KMS-11 (cell line): ENCODE results near the gene CD93.

Source experiments
- H2AFZ ChIP-seq: fragments of 200-600 bp; sonication (generic); 2 replicates; pipeline ENCODE4 v1.6.1; 2016; ENCODE audit warnings: antibody characterized with exemption, mixed run types, low read depth
- H3K27ac ChIP-seq: fragments of 200-600 bp; sonication (generic); 2 replicates; pipeline ENCODE4 v1.6.1; 2016; ENCODE audit warnings: mild to moderate bottlenecking, mixed run types
- H3K27me3 ChIP-seq: fragments of 200-600 bp; sonication (generic); 2 replicates; pipeline ENCODE4 v1.6.1; 2017; ENCODE audit warnings: mild to moderate bottlenecking, low read depth, mixed run types, moderate library complexity; ENCODE audit not compliant: insufficient read depth
- H3K36me3 ChIP-seq: fragments of 200-600 bp; sonication (generic); 2 replicates; pipeline ENCODE4 v1.6.1; 2017; ENCODE audit warnings: mild to moderate bottlenecking, mixed run types; ENCODE audit not compliant: insufficient read depth
- H3K4me1 ChIP-seq: fragments of 200-600 bp; sonication (generic); 2 replicates; pipeline ENCODE4 v1.6.1; 2016; ENCODE audit warnings: mild to moderate bottlenecking, low read depth, mixed run types; ENCODE audit not compliant: poor library complexity, severe bottlenecking
- H3K4me2 ChIP-seq: fragments of 200-600 bp; sonication (generic); 2 replicates; pipeline ENCODE4 v1.7.0; 2016; ENCODE audit warnings: mild to moderate bottlenecking, mixed run types
- H3K4me3 ChIP-seq: fragments of 200-600 bp; sonication (generic); IDR thresholded peaks from 2 replicates; pipeline ENCODE4 v1.6.1; 2017; ENCODE audit warnings: low read depth, low read length, mixed read lengths; ENCODE audit not compliant: insufficient read depth
- H3K79me2 ChIP-seq: fragments of 200-600 bp; sonication (generic); 2 replicates; pipeline ENCODE4 v1.6.1; 2016; ENCODE audit warnings: low read depth, mixed run types; ENCODE audit not compliant: insufficient read depth
- H3K9ac ChIP-seq: fragments of 200-600 bp; sonication (generic); 2 replicates; pipeline ENCODE4 v1.6.1; 2016; ENCODE audit warnings: mild to moderate bottlenecking, mixed run types
- H4K20me1 ChIP-seq: fragments of 200-600 bp; sonication (generic); 2 replicates; pipeline ENCODE4 v1.6.1; 2016; ENCODE audit warnings: mild to moderate bottlenecking, mixed run types; ENCODE audit not compliant: insufficient read depth
- CTCF ChIP-seq: fragments of 200-600 bp; sonication (generic); conservative IDR thresholded peaks from 2 replicates; pipeline ENCODE4 v1.6.1; 2017; ENCODE audit warnings: low read depth, mild to moderate bottlenecking, antibody characterized with exemption, low read length, moderate library complexity, mixed read lengths

Gene CD93

GRCh38 chr20:23061734-23062561, 24.2 kb downstream of the CD93 start:
- no peak overlapping the region for H3K27ac ChIP-seq
- H2AFZ ChIP-seq = no peak overlapping the region
- H4K20me1 ChIP-seq = no peaks in the 10 kb centered on the region
- no peaks in the 10 kb centered on the region for H3K36me3 ChIP-seq
- H3K27me3 ChIP-seq = no peaks in the 10 kb centered on the region
- H3K79me2 ChIP-seq = no peaks in the 10 kb centered on the region
- H3K9ac ChIP-seq = no peak overlapping the region
- H3K4me3 ChIP-seq = no peak overlapping the region
- H3K4me1 ChIP-seq = no peaks in the 10 kb centered on the region
- TF ChIP-seq CTCF = no peak
- H3K4me2 ChIP-seq = no peak overlapping the region

GRCh38 chr20:23061262-23061661, 24.9 kb downstream of the CD93 start:
- no peak overlapping the region for H3K4me3 ChIP-seq
- H2AFZ ChIP-seq = no peak overlapping the region
- no peak overlapping the region for H3K27ac ChIP-seq
- H3K27me3 ChIP-seq = no peaks in the 10 kb centered on the region
- TF ChIP-seq CTCF = no peak
- no peaks in the 10 kb centered on the region for H3K79me2 ChIP-seq
- no peaks in the 10 kb centered on the region for H3K36me3 ChIP-seq
- no peaks in the 10 kb centered on the region for H3K4me1 ChIP-seq
- H3K9ac ChIP-seq = no peak overlapping the region
- H4K20me1 ChIP-seq = no peaks in the 10 kb centered on the region
- H3K4me2 ChIP-seq = no peak overlapping the region

GRCh38 chr20:23060629-23061028, 25.5 kb downstream of the CD93 start:
- Histone ChIP-seq H4K20me1 (no peaks in the 10 kb centered on the region), H3K4me1 (no peaks in the 10 kb centered on the region), H3K27ac (no peak overlapping the region), H2AFZ (no peak overlapping the region), H3K4me3 (no peak overlapping the region), H3K4me2 (no peak overlapping the region), H3K9ac (no peak overlapping the region), H3K36me3 (no peaks in the 10 kb centered on the region), H3K79me2 (no peaks in the 10 kb centered on the region), H3K27me3 (no peaks in the 10 kb centered on the region)
- TF ChIP-seq CTCF = no peak

GRCh38 chr20:23059846-23060245, 26.3 kb downstream of the CD93 start:
- no peaks in the 10 kb centered on the region for H3K27me3 ChIP-seq
- TF ChIP-seq CTCF = no peak
- H2AFZ ChIP-seq = no peak overlapping the region
- H3K79me2 ChIP-seq = no peaks in the 10 kb centered on the region
- no peaks in the 10 kb centered on the region for H3K4me1 ChIP-seq
- H3K4me2 ChIP-seq = no peak overlapping the region
- no peak overlapping the region for H3K4me3 ChIP-seq
- H3K27ac ChIP-seq = no peak overlapping the region
- H3K36me3 ChIP-seq = no peaks in the 10 kb centered on the region
- no peak overlapping the region for H3K9ac ChIP-seq
- H4K20me1 ChIP-seq = no peaks in the 10 kb centered on the region
